Measurements from ENCODE around the gene RIMBP2. TPM values are rescaled to one million over a fixed set of nuclear protein-coding genes. Genes with fewer than 3 reads are reported as not detected.

RIMBP2 gene
- polyA plus RNA-seq, 1 donor from 2014 or later = 14.6 TPM

GRCh38 chr12:130496516-130497120 is 219.5 kb downstream of the RIMBP2 start:
- H3K36me3 ChIP-seq (ENCODE audit: insufficient read depth, low read length) = no peaks in the 10 kb centered on the region
- no peak overlapping the region for H3K4me3 ChIP-seq (ENCODE audit: low read length)
- peaks cover 4% of the 10 kb centered on the region for H3F3A ChIP-seq (ENCODE audit: insufficient read depth, low read length, poor library complexity, severe bottlenecking)
- no peak overlapping the region for H3K27ac ChIP-seq (ENCODE audit: low read length)
- no peaks in the 10 kb centered on the region for H3K9me2 ChIP-seq (ENCODE audit: insufficient read depth, low read length)
- no peak overlapping the region for H3K9ac ChIP-seq (ENCODE audit: low read length)
- no peaks in the 10 kb centered on the region for H3K79me2 ChIP-seq (replicated peaks; ENCODE audit: insufficient read depth, low read length)
- H3K27me3 ChIP-seq (ENCODE audit: insufficient read depth, low read depth, low read length) = no peaks in the 10 kb centered on the region
- no peak for TF ChIP-seq SMC3 (conservative IDR thresholded peaks at IDR 0.05; ENCODE audit: poor library complexity)
- TF ChIP-seq, protein P1, sequence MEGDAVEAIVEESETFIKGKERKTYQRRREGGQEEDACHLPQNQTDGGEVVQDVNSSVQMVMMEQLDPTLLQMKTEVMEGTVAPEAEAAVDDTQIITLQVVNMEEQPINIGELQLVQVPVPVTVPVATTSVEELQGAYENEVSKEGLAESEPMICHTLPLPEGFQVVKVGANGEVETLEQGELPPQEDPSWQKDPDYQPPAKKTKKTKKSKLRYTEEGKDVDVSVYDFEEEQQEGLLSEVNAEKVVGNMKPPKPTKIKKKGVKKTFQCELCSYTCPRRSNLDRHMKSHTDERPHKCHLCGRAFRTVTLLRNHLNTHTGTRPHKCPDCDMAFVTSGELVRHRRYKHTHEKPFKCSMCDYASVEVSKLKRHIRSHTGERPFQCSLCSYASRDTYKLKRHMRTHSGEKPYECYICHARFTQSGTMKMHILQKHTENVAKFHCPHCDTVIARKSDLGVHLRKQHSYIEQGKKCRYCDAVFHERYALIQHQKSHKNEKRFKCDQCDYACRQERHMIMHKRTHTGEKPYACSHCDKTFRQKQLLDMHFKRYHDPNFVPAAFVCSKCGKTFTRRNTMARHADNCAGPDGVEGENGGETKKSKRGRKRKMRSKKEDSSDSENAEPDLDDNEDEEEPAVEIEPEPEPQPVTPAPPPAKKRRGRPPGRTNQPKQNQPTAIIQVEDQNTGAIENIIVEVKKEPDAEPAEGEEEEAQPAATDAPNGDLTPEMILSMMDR (IDR thresholded peaks at IDR 0.05; ENCODE audit: poor library complexity, severe bottlenecking) = no peak
- TF ChIP-seq POLR2AphosphoS5 (IDR thresholded peaks at IDR 0.05) = no peak
- TF ChIP-seq TAF1 (IDR thresholded peaks at IDR 0.05; ENCODE audit: low read depth) = no peak
- TF ChIP-seq EZH2 (IDR thresholded peaks at IDR 0.05; ENCODE audit: borderline replicate concordance, insufficient read depth, low read length, poor library complexity, severe bottlenecking) = no peak
- TF ChIP-seq EP300 (conservative IDR thresholded peaks at IDR 0.05; ENCODE audit: poor library complexity, severe bottlenecking) = no peak
- no peak for TF ChIP-seq RAD21 (conservative IDR thresholded peaks at IDR 0.05)
- no peak for TF ChIP-seq MXI1 (conservative IDR thresholded peaks at IDR 0.05; ENCODE audit: poor library complexity, severe bottlenecking)
- TF ChIP-seq, protein P2, sequence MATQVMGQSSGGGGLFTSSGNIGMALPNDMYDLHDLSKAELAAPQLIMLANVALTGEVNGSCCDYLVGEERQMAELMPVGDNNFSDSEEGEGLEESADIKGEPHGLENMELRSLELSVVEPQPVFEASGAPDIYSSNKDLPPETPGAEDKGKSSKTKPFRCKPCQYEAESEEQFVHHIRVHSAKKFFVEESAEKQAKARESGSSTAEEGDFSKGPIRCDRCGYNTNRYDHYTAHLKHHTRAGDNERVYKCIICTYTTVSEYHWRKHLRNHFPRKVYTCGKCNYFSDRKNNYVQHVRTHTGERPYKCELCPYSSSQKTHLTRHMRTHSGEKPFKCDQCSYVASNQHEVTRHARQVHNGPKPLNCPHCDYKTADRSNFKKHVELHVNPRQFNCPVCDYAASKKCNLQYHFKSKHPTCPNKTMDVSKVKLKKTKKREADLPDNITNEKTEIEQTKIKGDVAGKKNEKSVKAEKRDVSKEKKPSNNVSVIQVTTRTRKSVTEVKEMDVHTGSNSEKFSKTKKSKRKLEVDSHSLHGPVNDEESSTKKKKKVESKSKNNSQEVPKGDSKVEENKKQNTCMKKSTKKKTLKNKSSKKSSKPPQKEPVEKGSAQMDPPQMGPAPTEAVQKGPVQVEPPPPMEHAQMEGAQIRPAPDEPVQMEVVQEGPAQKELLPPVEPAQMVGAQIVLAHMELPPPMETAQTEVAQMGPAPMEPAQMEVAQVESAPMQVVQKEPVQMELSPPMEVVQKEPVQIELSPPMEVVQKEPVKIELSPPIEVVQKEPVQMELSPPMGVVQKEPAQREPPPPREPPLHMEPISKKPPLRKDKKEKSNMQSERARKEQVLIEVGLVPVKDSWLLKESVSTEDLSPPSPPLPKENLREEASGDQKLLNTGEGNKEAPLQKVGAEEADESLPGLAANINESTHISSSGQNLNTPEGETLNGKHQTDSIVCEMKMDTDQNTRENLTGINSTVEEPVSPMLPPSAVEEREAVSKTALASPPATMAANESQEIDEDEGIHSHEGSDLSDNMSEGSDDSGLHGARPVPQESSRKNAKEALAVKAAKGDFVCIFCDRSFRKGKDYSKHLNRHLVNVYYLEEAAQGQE (IDR thresholded peaks at IDR 0.05; ENCODE audit: borderline replicate concordance) = no peak
- no peak overlapping the region for H2AFZ ChIP-seq (ENCODE audit: low read depth, low read length)
- H4K20me1 ChIP-seq (ENCODE audit: insufficient read depth) = no peaks in the 10 kb centered on the region
- H3K9me3 ChIP-seq (ENCODE audit: low read length) = no peaks in the 10 kb centered on the region
- H3K4me2 ChIP-seq (ENCODE audit: low read length) = no peak overlapping the region

DNA sequence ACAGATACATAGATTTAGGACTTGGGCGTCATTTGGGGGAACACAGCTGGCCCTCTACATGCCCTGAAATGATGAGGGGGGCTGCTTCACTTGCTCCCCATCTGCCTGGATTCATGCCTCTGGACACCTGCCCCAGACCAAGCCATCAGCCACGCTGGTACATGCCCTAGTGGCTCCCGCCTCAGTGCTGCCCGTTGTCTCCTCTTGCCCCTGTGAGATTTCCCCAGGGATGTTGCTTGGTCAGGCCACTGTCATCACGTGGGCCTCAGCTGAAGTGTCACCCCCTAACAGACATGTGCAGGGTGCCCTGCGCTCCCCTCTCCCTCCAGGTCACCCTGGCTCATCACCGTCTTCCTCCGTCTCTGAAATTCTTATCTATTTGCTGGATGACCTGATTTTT is 220.9 kb downstream of the RIMBP2 start:
- Histone ChIP-seq H4K20me1 (ENCODE audit: insufficient read depth) (no peaks in the 10 kb centered on the region), H3K36me3 (ENCODE audit: insufficient read depth, low read length) (no peaks in the 10 kb centered on the region), H3K27ac (ENCODE audit: low read length) (no peak overlapping the region), H2AFZ (ENCODE audit: low read depth, low read length) (no peak overlapping the region), H3F3A (ENCODE audit: insufficient read depth, low read length, poor library complexity, severe bottlenecking) (peaks cover 12% of the 10 kb centered on the region), H3K9ac (ENCODE audit: low read length) (no peak overlapping the region), H3K79me2 (replicated peaks; ENCODE audit: insufficient read depth, low read length) (no peaks in the 10 kb centered on the region), H3K27me3 (ENCODE audit: insufficient read depth, low read depth, low read length) (no peaks in the 10 kb centered on the region), H3K4me3 (ENCODE audit: low read length) (no peak overlapping the region), H3K4me2 (ENCODE audit: low read length) (no peak overlapping the region), H3K9me3 (ENCODE audit: low read length) (no peaks in the 10 kb centered on the region), H3K9me2 (ENCODE audit: insufficient read depth, low read length) (no peaks in the 10 kb centered on the region)
- TF ChIP-seq TAF1 (IDR thresholded peaks at IDR 0.05; ENCODE audit: low read depth) = no peak
- TF ChIP-seq, protein P2 (IDR thresholded peaks at IDR 0.05; ENCODE audit: borderline replicate concordance) = no peak
- TF ChIP-seq RAD21 (conservative IDR thresholded peaks at IDR 0.05) = no peak
- no peak for TF ChIP-seq SMC3 (conservative IDR thresholded peaks at IDR 0.05; ENCODE audit: poor library complexity)
- TF ChIP-seq, protein P1 (IDR thresholded peaks at IDR 0.05; ENCODE audit: poor library complexity, severe bottlenecking) = no peak
- no peak for TF ChIP-seq MXI1 (conservative IDR thresholded peaks at IDR 0.05; ENCODE audit: poor library complexity, severe bottlenecking)
- no peak for TF ChIP-seq POLR2AphosphoS5 (IDR thresholded peaks at IDR 0.05)
- TF ChIP-seq EP300 (conservative IDR thresholded peaks at IDR 0.05; ENCODE audit: poor library complexity, severe bottlenecking) = no peak
- TF ChIP-seq EZH2 (IDR thresholded peaks at IDR 0.05; ENCODE audit: borderline replicate concordance, insufficient read depth, low read length, poor library complexity, severe bottlenecking) = no peak

Data from neural cell (in vitro differentiated cells).